Type B pancreatic cell (in vitro differentiated cells): Measurements from ENCODE around the gene CSTPP1. TPM values are rescaled to one million over a fixed set of nuclear protein-coding genes. Genes with fewer than 3 reads are reported as not detected.
"Not testable (repeated sequence)": the region's sequence is repeated elsewhere in the genome, so short reads cannot be mapped to it uniquely, and the experiment has no call there.

Experiments used
- DNase-seq: peaks from one replicate; pipeline ENCODE4 v3.0.0; 2021; ENCODE audit warnings: mixed read lengths; ENCODE audit not compliant: unreplicated experiment; ENCODE audit errors: extremely low spot score
- H3K27ac Mint-ChIP-seq: 2 replicates; pipeline ENCODE4 v1.8.0; 2021; ENCODE audit warnings: mild to moderate bottlenecking, mixed read lengths
- H3K27me3 Mint-ChIP-seq: 2 replicates; pipeline ENCODE4 v1.8.0; 2021; ENCODE audit warnings: mixed read lengths
- H3K36me3 Mint-ChIP-seq: 2 replicates; pipeline ENCODE4 v1.8.0; 2021; ENCODE audit warnings: mixed read lengths
- H3K4me1 Mint-ChIP-seq: one replicate; pipeline ENCODE4 v1.8.0; 2021; ENCODE audit warnings: mixed read lengths; ENCODE audit not compliant: unreplicated experiment
- H3K4me3 Mint-ChIP-seq: 2 replicates; pipeline ENCODE4 v1.8.0; 2021; ENCODE audit warnings: mild to moderate bottlenecking, mixed read lengths
- H3K9me3 Mint-ChIP-seq: 2 replicates; pipeline ENCODE4 v1.8.0; 2021; ENCODE audit warnings: mixed read lengths
- CTCF ChIP-seq: fragments of 200-600 bp; sonication (generic); conservative IDR thresholded peaks from 2 replicates; pipeline ENCODE4 v1.5.0; 2021; ENCODE audit warnings: antibody characterized with exemption, mild to moderate bottlenecking
- total RNA-seq: library from RNA; stranded (reverse); gene quantifications from 2 replicates; pipeline ENCODE4 v1.2.1, GENCODE V29; 2021; ENCODE audit warnings: low replicate concordance

The CSTPP1 gene
- total RNA-seq, 1 donor from 2014 or later, result 44.4 TPM

GRCh38 chr11:46984987-46985386, 48.4 kb downstream of the CSTPP1 start:
- Mint-ChIP-seq H3K27me3 (no peaks in the 10 kb centered on the region), H3K27ac (no peak overlapping the region), H3K4me3 (no peak overlapping the region), H3K4me1 (peaks cover 19% of the 10 kb centered on the region), H3K9me3 (peaks cover 5% of the 10 kb centered on the region), H3K36me3 (peaks cover 19% of the 10 kb centered on the region)
- TF ChIP-seq CTCF, result no peak
- no peak for DNase-seq

- Mint-ChIP-seq H3K4me3 (no peak overlapping the region), H3K27ac (no peak overlapping the region), H3K36me3 (peaks cover 27% of the 10 kb centered on the region), H3K27me3 (no peaks in the 10 kb centered on the region), H3K4me1 (peaks cover 26% of the 10 kb centered on the region), H3K9me3 (peaks cover 5% of the 10 kb centered on the region)
- no peak for DNase-seq
- no peak for TF ChIP-seq CTCF
These were observed 50.6 kb downstream of the CSTPP1 start for GRCh38 chr11:46987183-46987582.

GRCh38 chr11:46989810-46990487, 53.4 kb downstream of the CSTPP1 start:
- H3K9me3 Mint-ChIP-seq, H3K27me3 Mint-ChIP-seq, H3K27ac Mint-ChIP-seq, H3K4me3 Mint-ChIP-seq, DNase-seq: not testable (repeated sequence)
- H3K4me1 Mint-ChIP-seq, result peaks cover 19% of the 10 kb centered on the region
- peaks cover 43% of the 10 kb centered on the region for H3K36me3 Mint-ChIP-seq

GRCh38 chr11:46991391-46991790, 54.8 kb downstream of the CSTPP1 start:
- Mint-ChIP-seq H3K9me3 (peaks cover 5% of the 10 kb centered on the region), H3K36me3 (peaks cover 53% of the 10 kb centered on the region), H3K27ac (no peak overlapping the region), H3K27me3 (no peaks in the 10 kb centered on the region), H3K4me1 (peaks cover 13% of the 10 kb centered on the region), H3K4me3 (no peak overlapping the region)
- no peak for DNase-seq
- TF ChIP-seq CTCF, result no peak

- H3K4me1 Mint-ChIP-seq, DNase-seq, H3K27me3 Mint-ChIP-seq, H3K4me3 Mint-ChIP-seq, H3K27ac Mint-ChIP-seq, H3K9me3 Mint-ChIP-seq: not testable (repeated sequence)
- peaks cover 63% of the 10 kb centered on the region for H3K36me3 Mint-ChIP-seq
These were observed 55.8 kb downstream of the CSTPP1 start for GRCh38 chr11:46992386-46992785.

GRCh38 chr11:46997796-46998195, 61.2 kb downstream of the CSTPP1 start:
- H3K4me3 Mint-ChIP-seq, H3K27me3 Mint-ChIP-seq, H3K27ac Mint-ChIP-seq, DNase-seq, H3K9me3 Mint-ChIP-seq: not testable (repeated sequence)
- Mint-ChIP-seq H3K36me3 (peaks cover 46% of the 10 kb centered on the region), H3K4me1 (peaks cover 30% of the 10 kb centered on the region)

- no peak for DNase-seq
- peaks cover 42% of the 10 kb centered on the region for H3K4me1 Mint-ChIP-seq
- H3K9me3 Mint-ChIP-seq, result no peaks in the 10 kb centered on the region
- peaks cover 36% of the 10 kb centered on the region for H3K36me3 Mint-ChIP-seq
- no peaks in the 10 kb centered on the region for H3K27me3 Mint-ChIP-seq
- TF ChIP-seq CTCF, result no peak
- H3K27ac Mint-ChIP-seq, result no peak overlapping the region
- H3K4me3 Mint-ChIP-seq, result no peak overlapping the region
These were observed 62.7 kb downstream of the CSTPP1 start for GRCh38 chr11:46999217-46999616.
